Endothelial cell of umbilical vein (primary cell): ENCODE measurements around the gene DPP6. TPM values are rescaled to one million over a fixed set of nuclear protein-coding genes. Genes with fewer than 3 reads are reported as not detected.

Source experiments
- BruUV-seq: library from RNA; stranded (reverse); fragments of 400-500 nt; replicated peaks from 2 replicates; lab custom pipeline; 2021; lab: Mats Ljungman, UMichigan
- CTCF ChIA-PET: fragments of 300-600, 350-600 bp; sonication (Branson Sonifier 250); formaldehyde crosslinking; loops from one replicate; lab custom pipeline; 2021; ENCODE audit warnings: antibody characterized with exemption, inconsistent platforms; lab: Charles Lee
- POLR2A ChIA-PET: fragments of 300-600, 350-600 bp; sonication (Branson Sonifier 250); formaldehyde crosslinking; loops from one replicate; lab custom pipeline; 2021; ENCODE audit warnings: antibody characterized with exemption, inconsistent platforms; lab: Charles Lee
- DNase-seq: peaks from one replicate; pipeline ENCODE4 v3.0.0-alpha.2; 2011; ENCODE audit warnings: low read depth, low spot score
- FAIRE-seq: peaks from 2 replicates; lab custom pipeline; 2011; peaks lifted over from hg19 to GRCh38; lab: Jason Lieb, UNC
- H2AFZ ChIP-seq: 2 replicates; pipeline ENCODE4 v1.6.0; 2012; ENCODE audit warnings: low read depth, low read length, control low read depth, inconsistent platforms
- H3K27ac ChIP-seq: 2 replicates; pipeline ENCODE4 v1.5.1; 2011; ENCODE audit warnings: low read depth, mild to moderate bottlenecking, control low read depth, low read length, moderate library complexity; ENCODE audit not compliant: insufficient read depth
- H3K27me3 ChIP-seq, 2 experiments: 2 replicates each; pipeline versions ENCODE4 v1.6.0 to v1.6.1; 2011; ENCODE audit warnings: low read length in 2 of 2, mixed read lengths in 1 of 2; ENCODE audit not compliant: control insufficient read depth in 2 of 2, insufficient read depth in 2 of 2
- H3K36me3 ChIP-seq, 2 experiments: 2 replicates in 1 of 2; 3 replicates in 1 of 2; pipeline ENCODE4 v1.5.1; 2011; ENCODE audit warnings: low read length in 2 of 2, mild to moderate bottlenecking in 1 of 2, moderate library complexity in 1 of 2; ENCODE audit not compliant: control insufficient read depth in 2 of 2, insufficient read depth in 2 of 2; ENCODE audit errors: extremely low read depth in 1 of 2
- H3K4me1 ChIP-seq: 3 replicates; pipeline ENCODE4 v1.5.1; 2011; ENCODE audit warnings: mild to moderate bottlenecking, low read length; ENCODE audit not compliant: control insufficient read depth, insufficient read depth; ENCODE audit errors: extremely low read depth
- H3K4me2 ChIP-seq: 2 replicates; pipeline ENCODE4 v1.6.1; 2011; ENCODE audit warnings: low read length, control low read depth, mixed read lengths; ENCODE audit not compliant: insufficient read depth
- H3K4me3 ChIP-seq, 3 experiments: fragments of 200-600 bp in 1 of 3; sonication (generic), shearing (Covaris generic) in 1 of 3; replicated peaks in 1 of 3; 2 replicates each; pipeline ENCODE4 v1.5.1; 2011 to 2016; ENCODE audit warnings: control low read depth in 3 of 3, low read length in 3 of 3, mild to moderate bottlenecking in 2 of 3, inconsistent platforms in 1 of 3, low read depth in 1 of 3, moderate library complexity in 1 of 3; ENCODE audit not compliant: insufficient read depth in 1 of 3
- H3K79me2 ChIP-seq: 2 replicates; pipeline ENCODE4 v1.6.0; 2012; ENCODE audit warnings: low read length, inconsistent platforms; ENCODE audit not compliant: control insufficient read depth, insufficient read depth
- H3K9ac ChIP-seq: replicated peaks from 2 replicates; pipeline ENCODE3; 2011; ENCODE audit warnings: low read length, control low read depth; ENCODE audit not compliant: insufficient read depth; ENCODE audit errors: extremely low read depth
- H3K9me1 ChIP-seq: replicated peaks from 3 replicates; pipeline ENCODE4 v1.6.0; 2011; ENCODE audit warnings: mild to moderate bottlenecking, low read length; ENCODE audit not compliant: control insufficient read depth, insufficient read depth; ENCODE audit errors: extremely low read depth
- H3K9me3 ChIP-seq: replicated peaks from 2 replicates; pipeline ENCODE4 v1.5.1; 2012; ENCODE audit warnings: low read length, inconsistent platforms; ENCODE audit not compliant: control insufficient read depth, insufficient read depth
- H4K20me1 ChIP-seq: replicated peaks from 2 replicates; pipeline ENCODE3; 2011; ENCODE audit warnings: mild to moderate bottlenecking, low read length; ENCODE audit not compliant: control insufficient read depth, insufficient read depth; ENCODE audit errors: extremely low read depth
- CTCF ChIP-seq, 2 donors: IDR thresholded peaks; 1 replicate in 1 of 2; 2 replicates in 1 of 2; pipeline ENCODE4 v1.5.1; 2011; ENCODE audit warnings: low read length in 2 of 2, mild to moderate bottlenecking in 2 of 2, moderate library complexity in 2 of 2, control low read depth in 1 of 2, inconsistent platforms in 1 of 2, low read depth in 1 of 2; ENCODE audit not compliant: insufficient read depth in 1 of 2; ENCODE audit errors: extremely low read depth in 1 of 2
- EZH2 ChIP-seq: IDR thresholded peaks from 2 replicates; pipeline ENCODE4 v1.6.1; 2012; ENCODE audit warnings: borderline replicate concordance, low read depth, mild to moderate bottlenecking, moderate library complexity, low read length, inconsistent platforms; ENCODE audit not compliant: severe bottlenecking
- FOS ChIP-seq: IDR thresholded peaks from 2 replicates; pipeline ENCODE4 v1.6.1; 2011; ENCODE audit warnings: mild to moderate bottlenecking, low read length, moderate library complexity, borderline replicate concordance; ENCODE audit not compliant: insufficient read depth
- JUN ChIP-seq: IDR thresholded peaks from 2 replicates; pipeline ENCODE4 v1.6.1; 2011; ENCODE audit warnings: borderline replicate concordance, low read depth; ENCODE audit not compliant: insufficient read length, insufficient read depth
- MAX ChIP-seq: IDR thresholded peaks from 2 replicates; pipeline ENCODE4 v1.6.1; 2011; ENCODE audit not compliant: insufficient read depth, insufficient read length
- MYC ChIP-seq: IDR thresholded peaks from one replicate; pipeline ENCODE4 v1.6.1; 2011; ENCODE audit warnings: mild to moderate bottlenecking, low read depth, low read length
- POLR2A ChIP-seq: IDR thresholded peaks from 2 replicates; pipeline ENCODE4 v1.6.1; 2012; ENCODE audit warnings: low read depth, mild to moderate bottlenecking, control low read depth, low read length
- POLR2AphosphoS5 ChIP-seq: IDR thresholded peaks from 2 replicates; pipeline ENCODE4 v1.6.1; 2012; ENCODE audit warnings: low read depth, mild to moderate bottlenecking, control low read depth, low read length, moderate library complexity; ENCODE audit not compliant: insufficient read depth
- dilution Hi-C: fragments of 300-500 bp; cut with MboI; formaldehyde crosslinking; loops from one replicate; pipeline ENCODE4 v1.15.0; 2019; ENCODE audit warnings: low sequenced_read_pairs; ENCODE audit not compliant: extremely low pct_ligation_motif_present
- intact Hi-C: fragments of 100-400 bp; cut with micrococcal nuclease; formaldehyde crosslinking; loops from one replicate; pipeline ENCODE4 v1.10.0; 2022
- polyA plus RNA-seq, 4 experiments: library from polyadenylated mRNA; depleted of rRNA in 3 of 4; stranded (reverse) in 3 of 4; unstranded in 1 of 4; fragments of >200 nt; gene quantifications; 2 replicates each; pipeline versions ENCODE4 v1.2.1 to v1.2.3, GENCODE V29; 2011 to 2012; ENCODE audit warnings: missing spikeins in 1 of 4
- total RNA-seq: library from RNA; stranded (reverse); gene quantifications from 2 replicates; pipeline ENCODE4 v1.2.3, GENCODE V29; 2021

Gene DPP6
- total and polyA plus RNA-seq, 2 donors (not counting 3 experiments of a cell fraction or from before 2014, with no cell fraction given), result not detected

DNA sequence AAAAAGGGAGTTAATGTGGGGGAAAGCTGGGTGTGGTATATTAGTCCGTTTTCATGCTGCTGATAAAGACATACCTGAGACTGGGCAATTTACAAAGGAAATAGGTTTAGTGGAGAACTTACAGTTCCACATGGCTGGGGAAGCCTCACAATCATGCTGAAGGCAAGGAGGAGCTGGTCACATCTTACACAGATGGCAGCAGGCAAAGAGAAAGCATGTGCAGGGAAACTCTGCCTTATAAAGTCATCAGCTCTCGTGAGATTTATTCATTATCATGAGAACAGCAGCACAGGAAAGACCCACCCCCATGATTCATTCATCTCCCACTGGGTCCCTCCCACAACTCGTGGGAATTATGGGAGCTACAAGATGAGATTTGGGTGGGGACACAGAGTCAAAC, 836.5 kb downstream of the DPP6 start:
- no peak for TF ChIP-seq MYC
- no peak for TF ChIP-seq POLR2AphosphoS5
- no peak for TF ChIP-seq FOS
- no peak for TF ChIP-seq MAX
- TF ChIP-seq EZH2, result no peak
- TF ChIP-seq CTCF (IDR thresholded peaks at IDR 0.05; ENCODE audit: extremely low read depth in 1 of 2, insufficient read depth in 1 of 2, low read depth in 1 of 2, low read length in 2 of 2), result no peak
- TF ChIP-seq POLR2A, result no peak
- no peak for TF ChIP-seq JUN
- DNase-seq (no peak), FAIRE-seq (no peak)
- dilution Hi-C loops, result no loop called here
- no peak overlapping the region for H3K4me3 ChIP-seq
- intact Hi-C loops, result no loop called here
- H3K9ac ChIP-seq, result no peak overlapping the region
- ChIA-PET POLR2A (no interaction called here), CTCF (no interaction called here)
- H3K4me2 ChIP-seq, result no peak overlapping the region
- no peak overlapping the region for H2AFZ ChIP-seq
- H3K27me3 ChIP-seq, result no peaks in the 10 kb centered on the region
- no peak overlapping the region for H3K27ac ChIP-seq
- H3K79me2 ChIP-seq, result no peaks in the 10 kb centered on the region
- no peaks in the 10 kb centered on the region for H4K20me1 ChIP-seq
- H3K36me3 ChIP-seq, result no peaks in the 10 kb centered on the region
- no peaks in the 10 kb centered on the region for H3K4me1 ChIP-seq
- H3K9me1 ChIP-seq, result no peaks in the 10 kb centered on the region
- peaks cover 8% of the 10 kb centered on the region for H3K9me3 ChIP-seq
- no TSS peak for BruUV-seq
